ENCODE results near the gene TUBB2B. TPM values are rescaled to one million over a fixed set of nuclear protein-coding genes. Genes with fewer than 3 reads are reported as not detected.

The TUBB2B gene
- total RNA-seq, 1 experiment from 2014 or later = 0.86 TPM

DNA sequence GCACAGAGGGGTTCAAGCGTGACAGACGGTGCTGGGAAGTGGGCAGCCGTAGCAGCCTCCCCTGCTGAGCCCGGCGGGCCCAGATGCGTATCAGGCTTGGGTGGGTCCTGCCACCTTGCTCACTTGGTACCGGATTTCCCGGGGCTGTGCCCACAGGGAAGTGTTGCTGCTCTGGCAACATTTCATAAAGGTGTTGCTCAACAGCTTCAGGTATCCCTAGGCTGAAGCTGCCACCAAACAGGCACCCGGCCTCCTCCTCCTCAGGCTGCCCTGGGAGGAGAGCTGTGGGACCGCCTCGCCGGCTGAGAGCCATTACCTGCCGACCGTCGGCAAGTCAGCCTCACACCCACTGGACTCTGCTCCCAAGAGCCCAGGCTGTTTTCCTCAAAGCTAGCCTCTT is 42.8 kb upstream of the TUBB2B start:
- RAD21 ChIA-PET (ENCODE audit: low non-redundant PET in 1 of 2, low total read pairs in 2 of 2, uncharacterized antibody in 2 of 2, unreplicated experiment in 2 of 2) = no interaction called here
- no peak for DNase-seq (ENCODE audit: low read depth, low spot score)
- H3K4me1 ChIP-seq (ENCODE audit: control insufficient read depth in 1 of 2, insufficient read depth in 2 of 2, low read length in 2 of 2) = no peaks in the 10 kb centered on the region
- BruUV-seq (replicated peaks) = no TSS peak
- ATAC-seq = no peak
- H3K9ac ChIP-seq (ENCODE audit: low read length) = no peak overlapping the region
- H3K4me2 ChIP-seq (ENCODE audit: low read length) = no peak overlapping the region
- POLR2A ChIA-PET = no interaction called here
- H3K27me3 ChIP-seq (ENCODE audit: insufficient read depth, low read length) = no peaks in the 10 kb centered on the region
- TF ChIP-seq ZFX (IDR thresholded peaks at IDR 0.05) (no peak), CBX3 (IDR thresholded peaks at IDR 0.05; ENCODE audit: low read depth) (no peak), FOSL1 (IDR thresholded peaks at IDR 0.05; ENCODE audit: low read depth) (no peak), SIN3A (IDR thresholded peaks at IDR 0.05; ENCODE audit: low read depth) (no peak), RAD21 (IDR thresholded peaks at IDR 0.05; ENCODE audit: low read depth) (no peak), EZH2phosphoT487 (IDR thresholded peaks at IDR 0.05; ENCODE audit: borderline replicate concordance) (no peak), ELF1 (IDR thresholded peaks at IDR 0.05; ENCODE audit: borderline replicate concordance, low read depth) (no peak), SP1 (IDR thresholded peaks at IDR 0.05; ENCODE audit: low read depth) (no peak), CEBPB (IDR thresholded peaks at IDR 0.05; ENCODE audit: low read depth) (no peak), POLR2AphosphoS5 (IDR thresholded peaks at IDR 0.05; ENCODE audit: low read depth, low read length) (no peak), YY1 (IDR thresholded peaks at IDR 0.05; ENCODE audit: extremely low read depth, insufficient replicate concordance, low read depth, low read length) (no peak), ZNF274 (IDR thresholded peaks at IDR 0.05; ENCODE audit: low read depth, low read length) (no peak), POLR2A (IDR thresholded peaks at IDR 0.05; ENCODE audit: borderline replicate concordance, extremely low read depth, insufficient read depth, insufficient read length) (no peak)
- TF ChIP-seq, protein P1, sequence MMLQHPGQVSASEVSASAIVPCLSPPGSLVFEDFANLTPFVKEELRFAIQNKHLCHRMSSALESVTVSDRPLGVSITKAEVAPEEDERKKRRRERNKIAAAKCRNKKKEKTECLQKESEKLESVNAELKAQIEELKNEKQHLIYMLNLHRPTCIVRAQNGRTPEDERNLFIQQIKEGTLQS (IDR thresholded peaks at IDR 0.05) = no peak
- TF ChIP-seq, protein P2, sequence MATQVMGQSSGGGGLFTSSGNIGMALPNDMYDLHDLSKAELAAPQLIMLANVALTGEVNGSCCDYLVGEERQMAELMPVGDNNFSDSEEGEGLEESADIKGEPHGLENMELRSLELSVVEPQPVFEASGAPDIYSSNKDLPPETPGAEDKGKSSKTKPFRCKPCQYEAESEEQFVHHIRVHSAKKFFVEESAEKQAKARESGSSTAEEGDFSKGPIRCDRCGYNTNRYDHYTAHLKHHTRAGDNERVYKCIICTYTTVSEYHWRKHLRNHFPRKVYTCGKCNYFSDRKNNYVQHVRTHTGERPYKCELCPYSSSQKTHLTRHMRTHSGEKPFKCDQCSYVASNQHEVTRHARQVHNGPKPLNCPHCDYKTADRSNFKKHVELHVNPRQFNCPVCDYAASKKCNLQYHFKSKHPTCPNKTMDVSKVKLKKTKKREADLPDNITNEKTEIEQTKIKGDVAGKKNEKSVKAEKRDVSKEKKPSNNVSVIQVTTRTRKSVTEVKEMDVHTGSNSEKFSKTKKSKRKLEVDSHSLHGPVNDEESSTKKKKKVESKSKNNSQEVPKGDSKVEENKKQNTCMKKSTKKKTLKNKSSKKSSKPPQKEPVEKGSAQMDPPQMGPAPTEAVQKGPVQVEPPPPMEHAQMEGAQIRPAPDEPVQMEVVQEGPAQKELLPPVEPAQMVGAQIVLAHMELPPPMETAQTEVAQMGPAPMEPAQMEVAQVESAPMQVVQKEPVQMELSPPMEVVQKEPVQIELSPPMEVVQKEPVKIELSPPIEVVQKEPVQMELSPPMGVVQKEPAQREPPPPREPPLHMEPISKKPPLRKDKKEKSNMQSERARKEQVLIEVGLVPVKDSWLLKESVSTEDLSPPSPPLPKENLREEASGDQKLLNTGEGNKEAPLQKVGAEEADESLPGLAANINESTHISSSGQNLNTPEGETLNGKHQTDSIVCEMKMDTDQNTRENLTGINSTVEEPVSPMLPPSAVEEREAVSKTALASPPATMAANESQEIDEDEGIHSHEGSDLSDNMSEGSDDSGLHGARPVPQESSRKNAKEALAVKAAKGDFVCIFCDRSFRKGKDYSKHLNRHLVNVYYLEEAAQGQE (IDR thresholded peaks at IDR 0.05; ENCODE audit: low read depth) = no peak
- TF ChIP-seq, protein P3, sequence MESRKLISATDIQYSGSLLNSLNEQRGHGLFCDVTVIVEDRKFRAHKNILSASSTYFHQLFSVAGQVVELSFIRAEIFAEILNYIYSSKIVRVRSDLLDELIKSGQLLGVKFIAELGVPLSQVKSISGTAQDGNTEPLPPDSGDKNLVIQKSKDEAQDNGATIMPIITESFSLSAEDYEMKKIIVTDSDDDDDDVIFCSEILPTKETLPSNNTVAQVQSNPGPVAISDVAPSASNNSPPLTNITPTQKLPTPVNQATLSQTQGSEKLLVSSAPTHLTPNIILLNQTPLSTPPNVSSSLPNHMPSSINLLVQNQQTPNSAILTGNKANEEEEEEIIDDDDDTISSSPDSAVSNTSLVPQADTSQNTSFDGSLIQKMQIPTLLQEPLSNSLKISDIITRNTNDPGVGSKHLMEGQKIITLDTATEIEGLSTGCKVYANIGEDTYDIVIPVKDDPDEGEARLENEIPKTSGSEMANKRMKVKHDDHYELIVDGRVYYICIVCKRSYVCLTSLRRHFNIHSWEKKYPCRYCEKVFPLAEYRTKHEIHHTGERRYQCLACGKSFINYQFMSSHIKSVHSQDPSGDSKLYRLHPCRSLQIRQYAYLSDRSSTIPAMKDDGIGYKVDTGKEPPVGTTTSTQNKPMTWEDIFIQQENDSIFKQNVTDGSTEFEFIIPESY (IDR thresholded peaks at IDR 0.05; ENCODE audit: extremely low read depth, insufficient replicate concordance, low read length) = no peak
- TF ChIP-seq, protein P4, sequence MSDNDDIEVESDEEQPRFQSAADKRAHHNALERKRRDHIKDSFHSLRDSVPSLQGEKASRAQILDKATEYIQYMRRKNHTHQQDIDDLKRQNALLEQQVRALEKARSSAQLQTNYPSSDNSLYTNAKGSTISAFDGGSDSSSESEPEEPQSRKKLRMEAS (IDR thresholded peaks at IDR 0.05) = no peak
- TF ChIP-seq, protein P5, sequence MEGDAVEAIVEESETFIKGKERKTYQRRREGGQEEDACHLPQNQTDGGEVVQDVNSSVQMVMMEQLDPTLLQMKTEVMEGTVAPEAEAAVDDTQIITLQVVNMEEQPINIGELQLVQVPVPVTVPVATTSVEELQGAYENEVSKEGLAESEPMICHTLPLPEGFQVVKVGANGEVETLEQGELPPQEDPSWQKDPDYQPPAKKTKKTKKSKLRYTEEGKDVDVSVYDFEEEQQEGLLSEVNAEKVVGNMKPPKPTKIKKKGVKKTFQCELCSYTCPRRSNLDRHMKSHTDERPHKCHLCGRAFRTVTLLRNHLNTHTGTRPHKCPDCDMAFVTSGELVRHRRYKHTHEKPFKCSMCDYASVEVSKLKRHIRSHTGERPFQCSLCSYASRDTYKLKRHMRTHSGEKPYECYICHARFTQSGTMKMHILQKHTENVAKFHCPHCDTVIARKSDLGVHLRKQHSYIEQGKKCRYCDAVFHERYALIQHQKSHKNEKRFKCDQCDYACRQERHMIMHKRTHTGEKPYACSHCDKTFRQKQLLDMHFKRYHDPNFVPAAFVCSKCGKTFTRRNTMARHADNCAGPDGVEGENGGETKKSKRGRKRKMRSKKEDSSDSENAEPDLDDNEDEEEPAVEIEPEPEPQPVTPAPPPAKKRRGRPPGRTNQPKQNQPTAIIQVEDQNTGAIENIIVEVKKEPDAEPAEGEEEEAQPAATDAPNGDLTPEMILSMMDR (IDR thresholded peaks at IDR 0.05 in 2 of 3, conservative IDR thresholded peaks at IDR 0.05 in 1 of 3; ENCODE audit: borderline replicate concordance in 1 of 3, insufficient read depth in 1 of 3, low read depth in 2 of 3, low read length in 2 of 3) = no peak
- H3K79me2 ChIP-seq (ENCODE audit: insufficient read depth, low read length) = peaks cover 26% of the 10 kb centered on the region; the same call in 1 of the 2 replicates
- peaks cover 6 to 11% of the 10 kb centered on the region in 2 experiments; a peak in 3 of 4 replicates for H3K36me3 ChIP-seq (ENCODE audit: control insufficient read depth in 1 of 2, insufficient read depth in 2 of 2, low read length in 2 of 2)
- intact Hi-C loops (cut with micrococcal nuclease) = loop anchor here (10.0 kb wide), 1 partner anchor 705 kb away; no protein-coding TSS in a partner anchor
- CTCF ChIA-PET = no interaction called here
- no peak overlapping the region for H2AFZ ChIP-seq (ENCODE audit: low read depth, low read length, poor library complexity, severe bottlenecking)
- no peak overlapping the region for H3K27ac ChIP-seq (ENCODE audit: low read depth, low read length)
- H3K9me3 ChIP-seq (ENCODE audit: control insufficient read depth in 1 of 2, insufficient read depth in 1 of 2, low read depth in 1 of 2, low read length in 2 of 2) = no peaks in the 10 kb centered on the region
- H3K4me3 ChIP-seq (replicated peaks in 1 of 2; ENCODE audit: low read depth in 1 of 2, low read length in 2 of 2) = no peak overlapping the region
- no peaks in the 10 kb centered on the region for H4K20me1 ChIP-seq (ENCODE audit: insufficient read depth)
- no peaks in the 10 kb centered on the region for H3K9me2 ChIP-seq (ENCODE audit: insufficient read depth)

All from HCT116 (cell line).